Thyroid gland (tissue), 4 donors: ENCODE data around the gene PODXL.

Experiments used
- CTCF ChIP-seq, 6 experiments: fragments of 200-600 bp in 3 of 6; fragments of 450-650 bp in 3 of 6; sonication (generic) in 3 of 6; IDR thresholded peaks; one replicate each; pipeline ENCODE4 v1.5.1; 2016 to 2019; ENCODE audit warnings: antibody characterized with exemption in 6 of 6, mild to moderate bottlenecking in 2 of 6, inconsistent platforms in 1 of 6, moderate library complexity in 1 of 6
- POLR2A ChIP-seq, 2 donors: fragments of 450-650 bp; IDR thresholded peaks; one replicate each; pipeline ENCODE4 v1.6.1; 2017; ENCODE audit warnings: antibody characterized with exemption in 2 of 2, mild to moderate bottlenecking in 2 of 2, moderate library complexity in 1 of 2

GRCh38 chr7:131603932-131604331 is 47.5 kb upstream of the PODXL start:
- TF ChIP-seq CTCF (IDR thresholded peaks at IDR 0.05) (no peak), POLR2A (IDR thresholded peaks at IDR 0.05) (no peak)
